Lung (tissue), 12 donors: ENCODE measurements around the gene ME1. TPM values are rescaled to one million over a fixed set of nuclear protein-coding genes. Genes with fewer than 3 reads are reported as not detected.

Experiments
- ATAC-seq: fragments of 200-7000 bp; cut with Tn5 transposase; one replicate; pipeline ENCODE4 v1.9.1; 2020; ENCODE audit warnings: moderate number of reproducible peaks; ENCODE audit not compliant: insufficient read depth, low FRiP score
- DNase-seq, 3 donors: peaks; one replicate each; pipeline ENCODE4 v3.0.0-alpha.2; 2013 to 2017
- H3K27ac ChIP-seq, 2 donors: one replicate each; pipeline ENCODE4 v1.5.1; 2013; ENCODE audit warnings: mild to moderate bottlenecking in 2 of 2, moderate library complexity in 2 of 2, control low read depth in 1 of 2, inconsistent platforms in 1 of 2, low read depth in 1 of 2, low read length in 1 of 2
- H3K27me3 ChIP-seq, 3 donors: one replicate each; pipeline ENCODE4 v1.5.1; 2013; ENCODE audit warnings: low read length in 2 of 3; ENCODE audit not compliant: control insufficient read depth in 3 of 3, insufficient read depth in 3 of 3
- H3K36me3 ChIP-seq, 4 donors: one replicate each; pipeline ENCODE4 v1.5.1; 2013; ENCODE audit warnings: low read length in 4 of 4, mild to moderate bottlenecking in 1 of 4, moderate library complexity in 1 of 4; ENCODE audit not compliant: control insufficient read depth in 4 of 4, insufficient read depth in 4 of 4
- H3K4me1 ChIP-seq, 5 donors: one replicate each; pipeline ENCODE4 v1.5.1; 2013; ENCODE audit warnings: low read length in 5 of 5, mild to moderate bottlenecking in 2 of 5, moderate library complexity in 1 of 5; ENCODE audit not compliant: control insufficient read depth in 5 of 5, insufficient read depth in 5 of 5
- H3K4me3 ChIP-seq: one replicate; pipeline ENCODE4 v1.5.1; 2013; ENCODE audit warnings: mild to moderate bottlenecking, control low read depth, moderate library complexity
- H3K9ac ChIP-seq, 2 donors: one replicate each; pipeline ENCODE4 v1.5.1; 2013; ENCODE audit warnings: low read length in 2 of 2, control low read depth in 1 of 2; ENCODE audit not compliant: insufficient read depth in 1 of 2
- H3K9me3 ChIP-seq, 4 donors: one replicate each; pipeline ENCODE4 v1.5.1; 2013; ENCODE audit warnings: low read length in 3 of 4, mild to moderate bottlenecking in 1 of 4, moderate library complexity in 1 of 4; ENCODE audit not compliant: control insufficient read depth in 4 of 4, insufficient read depth in 3 of 4
- WGBS, 2 donors: extraction: QIAGEN DNeasy Blood & Tissue Kit; methylation state at CpG; one replicate each; pipeline ENCODE4 v1.1.7; 2013; 5-methylcytosine and 5-hydroxymethylcytosine counted together
- polyA plus RNA-seq, 2 donors: library from polyadenylated mRNA; stranded (reverse); fragments of 200-250 nt; gene quantifications; one replicate each; pipeline ENCODE4 v1.2.1, GENCODE V29; 2013
- total RNA-seq, 2 donors: library from RNA; depleted of rRNA in 1 of 2; stranded (reverse); fragments of >200 nt in 1 of 2; gene quantifications; one replicate each; pipeline ENCODE4 v1.2.1, GENCODE V29; 2014 to 2021
- TF ChIP-seq, protein P1 (sequence below): IDR thresholded peaks from 2 replicates; pipeline ENCODE4 v1.5.1; 2012; ENCODE audit warnings: mild to moderate bottlenecking; ENCODE audit errors: control extremely low read depth, extremely low read depth
- donor health status: control.
- donor health status: control.
- donor health status: Bipolar disorder and iron deficiency.
- donor health status: healthy.
- donor health status: DM: yes; HTN: yes; CAD: no.

Gene ME1
- total and polyA plus RNA-seq, 4 donors = 4.9 to 17.5 (median 10.8) TPM

DNA sequence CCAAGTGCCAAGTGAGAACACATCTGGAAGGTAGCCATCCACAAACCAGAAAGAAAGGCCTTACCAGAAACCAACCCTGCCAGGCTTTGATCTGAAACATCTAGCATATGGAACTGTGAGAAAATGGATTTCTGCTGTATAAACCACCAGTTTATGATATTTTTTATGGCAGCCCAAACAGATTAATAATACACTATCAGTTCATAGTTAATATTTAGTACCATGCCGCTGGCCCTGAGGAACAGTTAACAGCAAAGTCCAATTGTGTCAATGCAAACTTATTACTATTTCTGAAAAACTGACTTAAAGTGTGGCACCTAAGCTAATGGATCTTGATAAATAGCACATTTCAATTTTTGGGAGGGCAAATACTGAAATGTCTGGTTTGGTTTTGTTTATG lies 46.1 kb upstream of the ME1 start:
- DNase-seq (no peak), ATAC-seq (no peak)
- Histone ChIP-seq H3K27ac (no peak overlapping the region), H3K4me3 (no peak overlapping the region), H3K4me1 (no peaks in the 10 kb centered on the region), H3K36me3 (no peaks in the 10 kb centered on the region), H3K9me3 (peaks cover 0 to 4% (median 0%) of the 10 kb centered on the region in 4 donors), H3K27me3 (no peaks in the 10 kb centered on the region), H3K9ac (no peak overlapping the region)
- TF ChIP-seq, protein P1, sequence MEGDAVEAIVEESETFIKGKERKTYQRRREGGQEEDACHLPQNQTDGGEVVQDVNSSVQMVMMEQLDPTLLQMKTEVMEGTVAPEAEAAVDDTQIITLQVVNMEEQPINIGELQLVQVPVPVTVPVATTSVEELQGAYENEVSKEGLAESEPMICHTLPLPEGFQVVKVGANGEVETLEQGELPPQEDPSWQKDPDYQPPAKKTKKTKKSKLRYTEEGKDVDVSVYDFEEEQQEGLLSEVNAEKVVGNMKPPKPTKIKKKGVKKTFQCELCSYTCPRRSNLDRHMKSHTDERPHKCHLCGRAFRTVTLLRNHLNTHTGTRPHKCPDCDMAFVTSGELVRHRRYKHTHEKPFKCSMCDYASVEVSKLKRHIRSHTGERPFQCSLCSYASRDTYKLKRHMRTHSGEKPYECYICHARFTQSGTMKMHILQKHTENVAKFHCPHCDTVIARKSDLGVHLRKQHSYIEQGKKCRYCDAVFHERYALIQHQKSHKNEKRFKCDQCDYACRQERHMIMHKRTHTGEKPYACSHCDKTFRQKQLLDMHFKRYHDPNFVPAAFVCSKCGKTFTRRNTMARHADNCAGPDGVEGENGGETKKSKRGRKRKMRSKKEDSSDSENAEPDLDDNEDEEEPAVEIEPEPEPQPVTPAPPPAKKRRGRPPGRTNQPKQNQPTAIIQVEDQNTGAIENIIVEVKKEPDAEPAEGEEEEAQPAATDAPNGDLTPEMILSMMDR = no peak
- 97 to 98% methylated on average over 1 of the region's 1 CpG for WGBS, 2 donors

DNA sequence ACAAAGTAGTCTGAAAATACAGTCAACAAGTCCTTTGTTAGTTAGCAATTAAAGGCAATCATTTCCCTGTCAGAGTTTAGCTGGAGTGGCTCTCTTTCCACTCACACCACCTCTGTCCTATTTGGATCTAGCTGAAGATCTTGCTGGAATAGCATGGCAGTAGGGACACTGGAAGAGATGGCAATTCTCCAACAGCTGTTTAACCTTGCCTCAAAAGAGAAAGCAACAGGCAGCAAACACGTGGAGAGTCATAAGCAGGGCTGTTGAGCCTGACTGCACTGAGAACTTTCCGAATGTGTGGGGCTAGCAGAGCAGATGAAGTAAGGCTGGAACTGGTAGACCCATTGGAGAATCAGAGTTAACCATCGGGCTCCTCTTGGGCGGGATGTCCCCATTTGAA lies 43.5 kb upstream of the ME1 start:
- ATAC-seq (no peak), DNase-seq (peak in 1 of 3 donors; percentile 27)
- H3K9me3 ChIP-seq = peaks cover 0 to 4% (median 0%) of the 10 kb centered on the region in 4 donors
- TF ChIP-seq, protein P1 = no peak
- H3K27ac ChIP-seq = no peak overlapping the region
- no peak overlapping the region for H3K4me3 ChIP-seq
- H3K9ac ChIP-seq = no peak overlapping the region
- no peaks in the 10 kb centered on the region for H3K36me3 ChIP-seq
- H3K27me3 ChIP-seq = no peaks in the 10 kb centered on the region
- H3K4me1 ChIP-seq = no peaks in the 10 kb centered on the region
- 44 to 75% methylated on average over 4 of the region's 4 CpGs for whole genome bisulfite sequencing, 2 donors

DNA sequence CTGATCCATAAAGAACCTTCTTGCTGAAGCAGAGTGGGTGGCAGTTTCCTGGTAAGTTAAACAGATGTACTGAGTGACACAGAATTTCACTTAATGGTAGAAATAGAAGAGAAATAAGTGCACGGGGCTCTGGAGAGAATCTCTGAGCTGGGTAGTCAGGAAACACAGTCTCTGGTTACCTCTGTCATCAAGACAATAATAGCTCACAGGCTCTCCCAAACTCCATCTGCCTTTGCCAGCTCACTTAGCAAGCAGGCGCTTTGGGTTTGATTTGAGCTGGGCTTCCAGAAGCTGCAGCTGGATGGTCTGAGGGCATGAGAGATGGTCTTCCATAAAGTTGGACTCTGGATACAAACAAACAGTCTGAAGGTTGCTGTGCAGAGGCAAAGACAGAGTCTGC lies 41.9 kb upstream of the ME1 start:
- no peaks in the 10 kb centered on the region for H3K36me3 ChIP-seq
- DNase-seq (no peak), ATAC-seq (no peak)
- no peak overlapping the region for H3K27ac ChIP-seq
- no peak overlapping the region for H3K4me3 ChIP-seq
- H3K4me1 ChIP-seq = no peaks in the 10 kb centered on the region
- TF ChIP-seq, protein P1 = no peak
- H3K9ac ChIP-seq = no peak overlapping the region
- peaks cover 0 to 4% (median 0%) of the 10 kb centered on the region in 4 donors for H3K9me3 ChIP-seq
- WGBS, 2 donors = 71 to 85% methylated on average over 2 of the region's 2 CpGs
- H3K27me3 ChIP-seq = no peaks in the 10 kb centered on the region

DNA sequence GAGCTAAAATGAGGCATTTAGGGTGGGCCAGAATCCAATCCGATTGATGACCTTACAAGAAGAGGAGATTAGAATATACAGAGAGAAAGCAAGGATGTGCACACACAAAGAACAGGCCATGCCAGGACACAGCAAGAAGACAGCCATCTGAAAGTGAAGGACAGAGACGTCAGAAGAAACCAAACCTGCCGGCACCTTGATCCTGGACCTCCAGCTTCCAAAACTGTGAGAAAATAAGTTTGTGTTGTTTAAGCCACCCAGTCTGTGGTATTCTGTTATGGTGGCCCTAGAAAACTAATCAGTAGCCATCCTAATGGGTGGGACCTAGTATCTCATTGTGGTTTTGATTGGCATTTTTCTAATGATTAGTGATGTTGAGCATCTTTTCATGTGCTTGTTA lies 39.7 kb upstream of the ME1 start:
- Histone ChIP-seq H3K27me3 (no peaks in the 10 kb centered on the region), H3K27ac (no peak overlapping the region), H3K36me3 (no peaks in the 10 kb centered on the region), H3K4me3 (no peak overlapping the region), H3K9ac (no peak overlapping the region), H3K9me3 (no peaks in the 10 kb centered on the region), H3K4me1 (no peaks in the 10 kb centered on the region)
- WGBS, 2 donors = 93% methylated on average over 3 of the region's 3 CpGs
- TF ChIP-seq, protein P1 = no peak
- ATAC-seq = no peak
- no peak for DNase-seq
